Liver (tissue), 3 donors: ENCODE data around the gene SMAP2.

Experiments used
- CTCF ChIP-seq: fragments of 150-350 bp; IDR thresholded peaks from 2 replicates; pipeline ENCODE4 v1.5.1; 2017; ENCODE audit warnings: improper control_type of control experiment, low read depth, low read length; ENCODE audit not compliant: missing input control
- EGR1 ChIP-seq, 2 donors: IDR thresholded peaks; 2 replicates each; pipeline ENCODE4 v1.6.1; 2016 to 2018; ENCODE audit warnings: antibody characterized with exemption in 2 of 2, low read depth in 2 of 2
- NR2F2 ChIP-seq: IDR thresholded peaks from 2 replicates; pipeline ENCODE4 v1.6.1; 2016; ENCODE audit warnings: antibody characterized with exemption
- RAD21 ChIP-seq, 2 donors: IDR thresholded peaks; 2 replicates each; pipeline ENCODE4 v1.6.1; 2016; ENCODE audit warnings: antibody characterized with exemption in 2 of 2, mild to moderate bottlenecking in 2 of 2
- TAF1 ChIP-seq: conservative IDR thresholded peaks from 2 replicates; pipeline ENCODE4 v1.6.1; 2016; ENCODE audit warnings: antibody characterized with exemption, mild to moderate bottlenecking
- TF ChIP-seq, protein P1 (sequence below): IDR thresholded peaks from 2 replicates; pipeline ENCODE4 v1.6.1; 2016; ENCODE audit warnings: antibody characterized with exemption, mild to moderate bottlenecking
- TF ChIP-seq, protein P2 (sequence below): IDR thresholded peaks from 2 replicates; pipeline ENCODE4 v1.6.1; 2016; ENCODE audit warnings: antibody characterized with exemption
- donor health status: healthy.
- donor health status: healthy.

DNA sequence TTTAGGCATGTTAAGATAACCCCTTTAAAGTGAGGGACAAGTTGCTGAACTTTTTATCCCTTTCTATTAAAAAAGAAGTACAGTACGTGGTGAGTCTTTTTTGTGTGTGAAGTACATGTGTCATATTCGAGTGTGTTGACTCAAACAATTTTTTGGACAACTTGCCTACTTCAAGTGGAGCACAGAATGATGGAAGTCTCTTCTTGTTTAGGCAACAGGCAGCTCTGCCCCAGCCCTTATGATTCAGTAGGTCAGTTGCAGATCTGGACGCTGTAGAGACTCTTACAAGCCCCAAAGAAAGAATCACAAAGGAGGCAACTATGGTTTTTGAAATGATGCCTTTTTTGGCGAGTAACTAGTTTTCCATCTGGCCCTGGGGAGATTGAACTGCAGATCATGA lies 62.3 kb downstream of the SMAP2 start:
- TF ChIP-seq CTCF (no peak), TAF1 (no peak), EGR1 (IDR thresholded peaks at IDR 0.05; ENCODE audit: low read depth in 2 of 2) (no peak), NR2F2 (no peak), RAD21 (IDR thresholded peaks at IDR 0.05) (no peak)
- TF ChIP-seq, protein P1, sequence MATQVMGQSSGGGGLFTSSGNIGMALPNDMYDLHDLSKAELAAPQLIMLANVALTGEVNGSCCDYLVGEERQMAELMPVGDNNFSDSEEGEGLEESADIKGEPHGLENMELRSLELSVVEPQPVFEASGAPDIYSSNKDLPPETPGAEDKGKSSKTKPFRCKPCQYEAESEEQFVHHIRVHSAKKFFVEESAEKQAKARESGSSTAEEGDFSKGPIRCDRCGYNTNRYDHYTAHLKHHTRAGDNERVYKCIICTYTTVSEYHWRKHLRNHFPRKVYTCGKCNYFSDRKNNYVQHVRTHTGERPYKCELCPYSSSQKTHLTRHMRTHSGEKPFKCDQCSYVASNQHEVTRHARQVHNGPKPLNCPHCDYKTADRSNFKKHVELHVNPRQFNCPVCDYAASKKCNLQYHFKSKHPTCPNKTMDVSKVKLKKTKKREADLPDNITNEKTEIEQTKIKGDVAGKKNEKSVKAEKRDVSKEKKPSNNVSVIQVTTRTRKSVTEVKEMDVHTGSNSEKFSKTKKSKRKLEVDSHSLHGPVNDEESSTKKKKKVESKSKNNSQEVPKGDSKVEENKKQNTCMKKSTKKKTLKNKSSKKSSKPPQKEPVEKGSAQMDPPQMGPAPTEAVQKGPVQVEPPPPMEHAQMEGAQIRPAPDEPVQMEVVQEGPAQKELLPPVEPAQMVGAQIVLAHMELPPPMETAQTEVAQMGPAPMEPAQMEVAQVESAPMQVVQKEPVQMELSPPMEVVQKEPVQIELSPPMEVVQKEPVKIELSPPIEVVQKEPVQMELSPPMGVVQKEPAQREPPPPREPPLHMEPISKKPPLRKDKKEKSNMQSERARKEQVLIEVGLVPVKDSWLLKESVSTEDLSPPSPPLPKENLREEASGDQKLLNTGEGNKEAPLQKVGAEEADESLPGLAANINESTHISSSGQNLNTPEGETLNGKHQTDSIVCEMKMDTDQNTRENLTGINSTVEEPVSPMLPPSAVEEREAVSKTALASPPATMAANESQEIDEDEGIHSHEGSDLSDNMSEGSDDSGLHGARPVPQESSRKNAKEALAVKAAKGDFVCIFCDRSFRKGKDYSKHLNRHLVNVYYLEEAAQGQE = no peak
- TF ChIP-seq, protein P2, sequence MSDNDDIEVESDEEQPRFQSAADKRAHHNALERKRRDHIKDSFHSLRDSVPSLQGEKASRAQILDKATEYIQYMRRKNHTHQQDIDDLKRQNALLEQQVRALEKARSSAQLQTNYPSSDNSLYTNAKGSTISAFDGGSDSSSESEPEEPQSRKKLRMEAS = no peak
